Stimulated activated CD8-positive, alpha-beta memory T cell treated with anti-CD3 and anti-CD28 coated beads, Interleukin-12 subunit alpha, Interleukin-12 subunit beta, amount 100 ng/mL, for 24 hours (primary cell): ENCODE results near the gene CNNM4.

Experiments used
- DNase-seq: peaks from one replicate; pipeline ENCODE4 v3.0.0-alpha.2; 2020; ENCODE audit errors: extremely low read depth

The CNNM4 gene

DNA sequence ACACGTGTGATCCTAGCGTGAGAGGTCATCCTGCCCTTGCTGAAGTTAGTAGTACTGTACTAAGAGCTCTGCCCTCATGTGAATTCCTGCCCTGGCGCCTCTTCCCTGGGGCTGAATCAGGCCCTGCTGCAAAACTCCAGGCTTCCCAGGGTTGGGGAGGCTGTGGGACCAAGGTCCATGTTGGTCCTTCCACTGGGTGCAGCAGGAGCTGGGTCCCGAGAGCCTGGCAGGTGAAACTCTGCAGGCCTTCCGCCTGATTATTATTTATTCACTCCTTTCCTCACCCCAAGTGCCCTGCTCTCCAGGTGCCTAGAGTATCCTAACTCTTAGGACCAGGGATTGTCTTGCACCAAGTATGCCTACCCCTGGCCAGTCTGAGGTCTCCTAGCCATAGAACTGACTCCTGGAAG, 50.1 kb downstream of the CNNM4 start:
- no peak for DNase-seq

DNA sequence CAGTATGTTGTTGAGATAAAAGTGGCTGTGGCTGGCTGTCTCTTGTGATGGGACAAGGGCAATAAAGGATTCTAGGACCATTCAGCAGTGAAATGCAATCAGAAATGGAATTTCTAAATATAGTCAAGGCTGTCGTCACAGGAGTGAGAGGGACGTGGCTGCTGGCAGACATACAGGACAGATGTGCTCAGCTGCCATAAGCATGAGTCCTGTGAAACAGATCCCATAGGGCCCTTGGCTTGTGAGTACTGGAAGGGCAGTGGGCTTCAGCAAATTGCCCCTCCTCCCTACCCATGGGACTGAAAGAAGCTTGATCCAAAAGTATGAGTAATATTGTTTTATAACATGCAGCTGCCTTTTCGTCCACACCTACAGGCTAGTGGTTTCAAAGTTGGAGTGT, 51.2 kb downstream of the CNNM4 start:
- no peak for DNase-seq

DNA sequence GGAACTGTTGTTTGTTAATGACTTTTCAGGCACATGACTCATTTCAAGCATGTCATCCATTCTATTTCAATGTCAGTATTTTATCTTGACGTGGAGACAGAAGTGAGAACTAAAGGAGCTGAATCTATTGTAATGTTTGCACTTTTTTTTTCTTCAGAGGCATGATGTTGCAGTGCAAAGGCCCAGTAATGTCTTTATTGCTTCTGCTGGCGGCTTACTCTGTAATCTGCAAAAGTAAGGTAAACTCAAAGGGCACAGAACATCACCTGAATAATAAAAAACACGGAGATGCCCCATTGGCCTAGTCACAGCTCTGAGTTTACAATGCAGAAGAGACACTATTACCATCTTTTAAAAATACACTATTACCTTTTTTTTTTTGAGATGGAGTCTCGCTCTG, 53.0 kb downstream of the CNNM4 start:
- no peak for DNase-seq

DNA sequence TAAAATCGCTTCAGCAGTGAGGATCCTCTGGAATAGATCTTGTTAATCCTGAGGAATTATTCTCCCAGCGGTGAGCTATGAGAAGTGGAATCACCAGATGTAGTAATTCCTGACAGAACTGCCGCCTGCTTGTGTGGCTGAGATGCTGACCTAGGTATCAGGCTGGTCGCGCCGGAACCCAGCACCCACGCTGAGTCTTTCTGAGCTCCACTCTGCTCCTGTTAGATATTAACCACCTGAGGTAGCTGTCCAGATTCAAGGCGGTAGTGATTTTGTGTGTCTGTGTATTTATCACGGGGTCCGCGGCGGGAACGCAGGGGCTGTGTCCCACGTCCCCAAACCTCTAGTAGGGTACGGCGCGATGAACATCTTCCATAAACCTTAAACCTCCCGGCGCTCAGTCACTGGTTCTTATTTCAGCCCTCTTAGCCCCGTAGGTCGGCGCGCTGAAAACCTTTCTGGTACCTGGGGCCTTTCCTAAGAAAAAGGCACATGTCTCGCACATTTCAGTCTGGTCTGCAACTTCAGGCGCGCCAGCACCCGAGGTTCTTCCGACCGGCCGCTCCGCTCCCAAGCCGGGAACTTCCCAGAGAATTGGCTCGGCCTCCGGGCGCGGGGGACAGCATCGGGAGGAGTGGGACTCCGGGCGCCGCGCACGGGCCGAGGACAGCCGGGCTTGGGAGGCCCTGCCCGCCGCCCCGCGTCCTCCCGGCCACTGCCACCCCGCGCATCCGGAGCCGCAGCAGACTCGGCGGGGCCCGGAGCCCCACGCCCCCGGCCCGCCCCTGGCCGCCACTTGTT, 54.8 kb downstream of the CNNM4 start:
- DNase-seq, result no peak

DNA sequence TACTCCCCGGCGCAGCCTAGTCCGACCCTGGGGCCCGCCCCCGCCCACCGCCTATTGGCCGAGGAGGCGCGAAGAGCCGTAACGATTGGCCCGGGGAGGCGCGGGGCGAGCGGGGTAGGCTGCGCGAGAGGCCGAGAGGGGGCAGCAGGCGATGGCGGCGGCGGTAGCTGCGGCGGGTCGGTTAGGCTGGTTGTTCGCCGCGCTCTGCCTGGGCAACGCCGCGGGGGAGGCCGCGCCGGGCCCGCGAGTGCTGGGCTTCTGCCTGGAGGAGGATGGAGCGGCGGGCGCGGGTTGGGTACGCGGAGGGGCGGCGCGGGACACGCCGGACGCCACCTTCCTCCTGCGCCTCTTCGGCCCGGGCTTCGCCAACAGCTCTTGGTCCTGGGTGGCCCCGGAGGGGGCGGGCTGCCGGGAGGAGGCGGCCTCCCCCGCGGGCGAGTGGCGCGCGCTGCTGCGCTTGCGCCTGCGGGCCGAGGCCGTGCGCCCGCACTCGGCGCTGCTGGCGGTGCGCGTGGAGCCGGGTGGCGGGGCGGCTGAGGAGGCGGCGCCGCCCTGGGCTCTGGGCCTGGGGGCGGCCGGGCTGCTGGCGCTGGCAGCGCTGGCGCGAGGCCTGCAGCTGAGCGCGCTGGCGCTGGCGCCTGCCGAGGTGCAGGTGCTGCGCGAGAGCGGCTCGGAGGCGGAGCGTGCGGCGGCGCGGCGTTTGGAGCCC, 55.6 kb downstream of the CNNM4 start, which contains the start of gene CNNM3:
Gene CNNM3 (plus strand): TSS at position 142 of the 709 bp plus-strand sequence. CDS start 10 bp downstream, at position 152.
- peak; percentile 92 for DNase-seq

DNA sequence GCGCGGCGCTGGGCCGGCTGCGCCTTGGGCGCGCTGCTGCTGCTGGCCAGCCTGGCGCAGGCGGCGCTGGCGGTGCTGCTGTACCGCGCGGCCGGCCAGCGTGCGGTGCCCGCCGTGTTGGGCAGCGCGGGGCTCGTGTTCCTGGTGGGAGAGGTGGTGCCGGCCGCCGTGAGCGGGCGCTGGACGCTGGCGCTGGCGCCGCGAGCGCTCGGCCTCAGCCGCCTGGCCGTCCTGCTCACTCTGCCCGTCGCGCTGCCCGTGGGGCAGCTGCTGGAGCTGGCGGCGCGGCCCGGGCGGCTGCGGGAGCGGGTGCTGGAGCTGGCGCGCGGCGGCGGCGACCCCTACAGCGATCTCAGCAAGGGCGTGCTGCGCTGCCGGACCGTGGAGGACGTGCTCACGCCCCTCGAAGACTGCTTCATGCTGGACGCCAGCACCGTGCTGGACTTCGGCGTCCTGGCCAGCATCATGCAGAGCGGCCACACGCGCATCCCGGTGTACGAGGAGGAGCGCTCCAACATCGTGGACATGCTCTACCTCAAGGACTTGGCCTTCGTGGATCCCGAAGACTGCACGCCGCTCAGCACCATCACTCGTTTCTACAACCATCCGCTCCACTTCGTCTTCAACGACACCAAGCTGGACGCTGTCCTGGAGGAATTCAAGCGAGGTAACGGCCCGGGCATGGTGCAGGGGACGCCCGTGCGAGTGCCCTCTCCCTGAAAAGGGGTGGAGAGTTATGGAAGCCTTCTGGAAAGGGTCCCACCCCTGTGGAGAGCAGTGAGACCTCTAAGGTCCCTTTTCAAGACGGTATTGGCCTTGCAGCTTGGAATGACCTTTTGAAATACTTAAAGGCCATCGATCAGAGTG, 56.4 kb downstream of the CNNM4 start:
- no peak for DNase-seq

DNA sequence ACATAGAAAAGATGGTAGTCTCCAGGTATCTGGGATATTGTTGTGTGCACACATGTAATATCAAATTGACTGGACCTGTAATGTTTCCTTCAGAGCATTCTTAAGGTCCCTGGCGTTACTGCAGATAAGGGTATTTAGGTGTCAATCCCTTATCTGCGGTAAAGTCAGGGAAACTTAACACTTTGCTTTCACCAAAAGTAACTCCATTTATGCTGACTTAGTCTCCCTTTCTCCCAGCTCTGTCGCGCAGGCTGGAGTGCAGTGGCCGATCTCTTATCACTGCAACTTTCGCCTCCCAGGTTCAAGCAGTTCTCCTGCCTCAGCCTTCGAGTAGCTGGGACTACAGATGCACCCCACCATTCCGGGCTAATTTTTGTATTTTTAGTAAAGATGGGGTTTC, 57.2 kb downstream of the CNNM4 start:
- no peak for DNase-seq

DNA sequence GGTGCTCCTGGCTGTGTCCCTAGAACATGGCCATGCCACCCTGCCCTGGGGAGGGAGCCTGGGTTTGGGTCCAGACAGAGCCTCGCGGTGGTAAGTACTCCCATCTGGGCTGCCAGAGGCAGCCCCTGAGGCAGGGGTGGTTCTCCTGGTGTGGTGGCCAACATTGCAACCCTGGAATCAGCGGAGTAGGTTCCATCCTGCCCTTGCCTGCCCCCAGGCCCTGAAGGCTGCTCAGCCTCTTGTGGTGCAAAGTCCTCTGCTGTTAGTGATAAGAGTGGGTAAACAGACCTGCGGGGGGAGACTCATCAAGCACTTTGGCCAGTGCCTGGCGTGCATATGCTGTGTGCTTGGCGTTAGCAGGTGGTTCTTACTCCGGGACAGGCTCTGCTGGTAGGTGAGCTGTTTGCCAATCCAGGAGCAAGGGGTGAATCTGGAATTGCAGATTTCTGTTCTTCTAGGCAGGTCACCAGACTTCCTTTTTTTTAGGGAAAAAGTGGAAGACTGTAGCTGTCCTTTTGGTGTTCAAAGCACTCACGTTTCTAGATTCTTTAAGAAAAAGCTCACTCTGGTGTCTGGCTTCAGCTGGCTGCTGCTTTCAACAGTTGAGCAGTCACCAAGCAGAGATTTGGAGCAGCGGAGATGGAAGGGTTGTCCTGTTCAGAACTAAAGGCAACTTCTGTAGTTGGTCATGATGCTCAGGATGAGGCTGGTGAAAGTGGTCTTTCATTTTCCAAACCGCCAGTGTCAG, 58.6 kb downstream of the CNNM4 start:
- no peak for DNase-seq

DNA sequence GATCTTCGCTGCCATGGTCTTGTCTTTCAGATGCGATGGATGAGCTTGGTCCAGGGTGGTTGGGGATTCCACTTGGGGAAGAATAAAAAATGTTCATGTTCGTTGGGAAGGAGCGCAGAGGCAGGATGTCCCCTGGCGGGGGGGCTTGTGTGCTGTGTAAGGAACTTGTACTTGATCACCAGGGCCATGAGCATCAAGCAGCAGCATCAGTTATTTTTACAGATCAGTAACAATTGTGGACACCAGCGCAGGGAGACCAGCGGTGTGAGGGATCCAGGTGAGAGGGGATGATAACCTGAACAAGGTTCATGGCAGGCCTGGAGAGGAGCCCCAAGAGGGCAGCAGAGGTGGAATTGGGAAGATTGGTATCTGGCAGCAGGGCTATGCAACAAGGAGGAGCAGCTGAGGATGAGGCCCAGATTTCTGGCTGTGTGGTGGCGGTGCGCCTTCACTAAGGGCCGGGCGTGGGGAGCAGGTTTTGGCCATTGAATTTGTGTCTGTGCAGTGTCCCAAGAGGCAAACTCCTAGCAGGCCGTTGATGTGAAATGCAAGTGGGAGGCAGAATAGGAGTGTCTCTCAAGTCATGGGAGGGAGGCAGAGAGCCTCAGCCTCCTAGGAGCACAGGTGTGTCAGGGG, 59.3 kb downstream of the CNNM4 start:
- DNase-seq, result no peak

DNA sequence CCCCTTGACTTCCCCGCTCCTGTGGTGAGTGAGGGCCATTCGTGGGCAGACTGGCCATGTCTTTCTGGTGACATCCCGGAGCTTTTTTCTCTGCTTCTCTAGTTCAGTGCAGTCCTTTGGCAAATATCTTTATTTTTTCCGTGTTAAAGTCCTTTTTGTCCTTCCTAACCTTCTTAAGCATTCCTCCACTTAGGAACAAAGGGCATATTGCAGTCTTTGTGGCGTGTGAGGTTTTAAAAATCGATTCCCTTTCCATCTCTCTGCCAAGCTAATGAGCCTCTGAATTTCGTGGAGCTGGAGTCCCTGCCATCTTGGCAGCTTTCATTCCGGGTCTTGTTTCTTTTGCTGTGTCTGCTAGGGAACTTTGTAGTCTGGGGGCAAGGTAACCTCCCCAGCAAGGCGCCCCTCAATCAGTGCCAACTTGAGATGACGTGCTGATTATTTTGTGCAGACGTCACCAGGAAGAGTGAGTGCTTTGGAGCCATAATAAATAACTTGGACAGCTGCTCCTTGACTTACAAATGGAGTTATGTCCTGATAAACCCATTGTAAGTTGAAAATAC, 60.5 kb downstream of the CNNM4 start:
- DNase-seq, result no peak

DNA sequence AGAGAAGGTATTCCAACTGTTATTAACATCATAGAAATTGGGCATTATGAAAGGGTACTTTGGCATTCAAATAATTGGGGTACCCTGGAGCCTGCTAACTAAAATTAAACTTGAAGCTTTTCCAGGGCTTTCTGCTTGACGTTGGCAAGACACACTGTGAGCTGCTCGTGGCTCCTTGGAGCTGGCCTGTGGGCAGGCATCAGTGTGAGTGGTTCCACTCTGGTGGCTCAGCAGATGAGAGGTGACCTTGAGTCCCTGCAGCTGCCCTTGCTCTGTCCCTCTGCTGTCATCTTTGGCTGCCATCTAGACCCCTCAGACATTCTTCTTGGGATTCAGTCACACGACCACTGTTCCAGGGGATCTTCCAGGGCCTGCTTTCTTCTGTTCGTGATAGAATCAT, 62.1 kb downstream of the CNNM4 start:
- no peak for DNase-seq

DNA sequence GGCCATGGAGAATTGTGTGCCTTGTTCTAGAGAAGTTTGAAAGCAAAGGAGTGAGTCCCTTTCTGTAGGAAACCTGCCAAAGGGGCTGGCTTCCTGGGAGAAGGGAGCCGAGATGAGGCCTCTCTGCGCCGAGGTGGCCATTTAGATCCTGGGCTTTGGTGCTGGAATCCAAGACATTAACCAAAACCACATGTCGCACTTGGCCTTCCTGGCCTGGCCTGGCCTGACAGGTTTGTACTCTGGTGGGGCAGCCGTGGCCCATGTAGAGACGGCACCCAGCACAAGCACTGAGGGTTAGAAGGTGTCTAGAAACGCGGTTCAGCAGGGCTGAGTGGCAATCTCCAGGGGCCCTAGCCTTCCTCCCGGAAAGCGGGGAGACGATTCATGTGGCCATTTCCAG, 62.5 kb downstream of the CNNM4 start:
- no peak for DNase-seq

DNA sequence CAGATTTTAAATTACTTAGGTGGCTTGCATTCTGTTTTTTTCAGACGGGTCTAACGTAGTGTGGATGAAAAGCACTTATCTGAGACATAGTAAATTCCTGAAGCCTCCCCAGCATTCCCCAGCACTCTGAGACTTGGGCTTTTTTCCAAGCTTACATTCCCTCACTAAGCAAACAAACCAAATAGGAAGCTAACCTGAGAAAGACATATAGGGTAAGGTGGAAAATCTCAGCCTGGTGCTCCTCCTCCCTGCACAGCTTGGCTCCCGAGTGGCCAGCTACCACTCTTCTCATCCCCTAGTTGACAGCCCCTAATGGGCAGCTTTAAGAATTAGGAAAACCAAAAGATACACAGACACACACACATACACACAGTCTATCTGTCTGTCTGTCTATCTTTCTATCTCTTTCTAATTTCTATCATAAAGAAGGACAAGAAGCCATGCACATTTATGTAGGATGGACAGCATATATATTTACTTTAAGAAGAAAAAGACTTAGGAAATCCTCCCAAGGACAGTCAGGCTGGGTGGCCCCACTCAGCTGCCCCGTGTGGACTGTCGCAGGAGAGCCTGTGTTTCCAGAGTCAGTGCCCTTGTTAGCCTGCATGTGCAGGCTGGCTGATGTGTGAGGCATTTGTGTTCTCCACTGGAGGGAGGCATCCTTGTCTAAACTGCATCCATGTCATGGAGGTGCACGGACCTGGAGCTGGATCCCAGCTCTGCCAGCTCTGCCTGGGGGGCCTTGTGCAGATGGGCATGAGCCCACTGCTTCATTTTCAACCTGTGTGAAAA, 63.6 kb downstream of the CNNM4 start:
- DNase-seq, result no peak

DNA sequence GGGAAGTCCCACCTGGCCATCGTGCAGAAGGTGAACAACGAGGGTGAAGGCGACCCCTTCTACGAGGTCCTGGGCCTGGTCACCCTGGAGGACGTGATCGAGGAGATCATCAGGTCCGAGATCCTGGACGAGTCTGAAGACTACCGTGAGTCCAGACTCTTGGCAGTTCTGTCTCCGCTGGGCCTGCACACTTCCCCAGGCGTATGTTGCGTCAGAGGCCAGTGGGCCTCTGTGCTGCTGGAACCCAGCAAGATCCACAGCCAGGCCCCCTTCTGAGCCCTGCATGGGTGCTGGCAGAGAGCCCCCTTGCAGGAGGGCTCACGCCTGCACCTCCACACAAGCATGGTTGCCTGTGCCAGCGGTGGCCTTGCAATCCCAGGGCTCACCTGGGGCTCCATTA, 64.4 kb downstream of the CNNM4 start:
- DNase-seq, result no peak

DNA sequence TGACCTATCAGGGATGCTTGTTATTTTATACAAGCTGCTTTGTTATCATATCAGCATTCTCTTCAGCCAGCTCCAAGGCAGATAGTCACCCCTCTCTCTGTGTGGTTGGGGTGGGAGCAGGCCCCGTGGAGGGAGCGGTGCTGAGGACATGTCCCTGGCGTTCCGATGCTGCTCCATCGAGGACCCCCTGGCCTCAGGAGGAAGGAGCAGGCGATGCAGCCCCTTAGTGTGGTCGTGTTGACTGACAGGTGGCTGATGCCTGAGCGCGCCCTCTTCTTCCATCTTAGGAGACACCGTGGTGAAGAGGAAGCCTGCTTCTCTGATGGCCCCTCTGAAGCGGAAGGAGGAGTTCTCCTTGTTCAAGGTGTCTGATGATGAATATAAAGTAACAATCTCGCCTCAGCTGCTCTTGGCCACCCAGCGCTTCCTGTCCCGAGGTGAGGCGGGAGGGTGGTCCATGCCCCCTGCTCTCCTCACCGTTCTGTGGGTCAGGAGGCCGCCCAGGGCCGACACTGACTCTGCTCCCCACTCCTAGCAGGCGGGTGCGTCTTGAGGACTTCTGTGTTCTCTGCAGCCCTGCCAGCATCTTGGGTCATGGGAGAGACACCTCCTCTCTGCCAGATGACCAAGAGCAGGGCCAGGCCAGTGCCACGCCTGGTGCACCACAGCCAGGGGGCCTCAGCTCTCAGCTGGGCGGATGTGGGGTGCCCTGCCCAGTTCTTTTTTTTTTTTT, 66.0 kb downstream of the CNNM4 start:
- DNase-seq, result no peak

DNA sequence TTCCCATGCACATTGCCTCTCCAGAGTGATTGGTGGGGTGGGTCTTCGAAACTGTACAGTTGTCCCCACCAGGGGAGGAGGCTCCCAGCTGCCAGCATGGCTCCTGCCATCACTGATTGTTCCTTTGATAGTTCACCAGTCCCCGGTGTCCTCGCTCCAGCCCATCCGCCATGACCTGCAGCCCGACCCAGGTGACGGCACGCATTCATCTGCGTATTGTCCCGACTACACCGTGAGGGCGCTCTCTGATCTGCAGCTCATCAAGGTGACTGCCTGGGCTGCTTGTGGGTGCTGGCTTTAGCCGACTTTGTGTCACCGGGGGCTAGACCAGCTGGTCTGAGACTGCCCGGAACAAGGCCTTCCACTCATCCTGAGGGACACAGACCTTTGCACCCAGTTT, 67.7 kb downstream of the CNNM4 start:
- no peak for DNase-seq

DNA sequence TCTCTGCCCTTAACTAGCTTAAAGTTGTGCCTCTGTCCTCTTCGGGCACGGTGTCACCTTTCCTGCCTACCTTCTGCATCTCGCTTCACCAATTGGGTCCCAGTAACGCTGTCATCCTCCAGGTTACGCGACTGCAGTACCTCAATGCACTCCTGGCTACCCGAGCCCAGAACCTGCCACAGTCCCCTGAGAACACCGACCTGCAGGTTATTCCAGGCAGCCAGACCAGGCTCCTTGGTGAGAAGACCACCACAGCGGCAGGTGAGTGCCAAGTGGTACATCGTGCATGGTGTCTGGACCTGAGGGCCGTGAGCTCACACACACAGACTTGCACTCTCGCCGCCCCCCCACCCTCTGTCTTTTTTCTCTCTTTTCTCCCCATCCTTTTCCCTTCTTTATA, 68.2 kb downstream of the CNNM4 start:
- no peak for DNase-seq

DNA sequence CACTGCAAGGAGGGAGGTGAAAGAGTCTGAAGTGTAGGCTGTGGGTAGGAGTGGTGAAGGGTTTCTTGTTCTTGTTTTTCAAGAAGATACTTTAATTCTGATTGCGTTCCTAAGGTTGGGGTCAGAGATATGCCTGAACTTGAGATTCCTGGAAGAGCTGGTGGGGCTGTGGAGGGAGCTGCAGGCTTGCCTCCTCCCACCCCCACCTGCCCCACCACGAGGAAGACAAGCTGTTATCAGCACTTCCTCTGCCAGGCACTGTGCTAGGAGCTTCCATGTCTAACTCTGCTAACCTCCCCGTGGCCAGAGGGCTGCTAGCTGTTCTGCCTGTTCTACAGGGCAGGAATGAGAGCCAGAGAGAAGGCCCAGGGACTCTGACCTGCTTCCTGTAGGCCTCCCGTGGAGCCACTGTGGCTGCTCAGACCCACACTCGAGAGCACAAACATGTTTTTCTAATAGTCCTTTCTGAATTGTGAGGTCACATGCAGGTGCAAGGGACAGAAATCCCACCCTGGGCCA, 69.4 kb downstream of the CNNM4 start:
- no peak for DNase-seq

DNA sequence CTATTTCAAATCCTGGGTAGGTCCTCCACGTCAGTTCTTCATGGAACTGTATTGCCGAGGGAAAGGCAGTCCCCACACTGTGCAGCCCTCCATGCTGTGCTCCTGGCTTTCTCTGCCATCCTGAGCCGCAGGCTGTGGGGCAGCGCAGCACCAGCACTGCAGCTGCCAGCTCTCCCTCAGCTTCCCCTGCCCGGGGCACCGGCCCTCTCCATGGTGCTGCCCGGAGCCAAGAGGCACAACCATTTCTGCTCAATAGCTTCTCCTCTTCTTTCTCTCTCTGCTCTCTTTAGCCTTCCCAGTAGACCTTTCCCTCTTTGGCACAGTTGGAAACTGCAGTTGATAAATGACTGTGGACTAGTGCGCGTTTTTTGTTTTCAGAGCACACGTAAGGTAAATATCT, 71.0 kb downstream of the CNNM4 start:
- DNase-seq, result no peak
